IMR-90 (cell line): ENCODE data around the gene TTK. TPM values are rescaled to one million over a fixed set of nuclear protein-coding genes. Genes with fewer than 3 reads are reported as not detected.

ENCODE experiments used
- ATAC-seq: fragments of 200-7000 bp; cut with Tn5 transposase; 2 replicates; pipeline ENCODE4 v1.9.1; 2020; ENCODE audit warnings: low read depth, mild to moderate bottlenecking, moderate library complexity
- BruUV-seq: library from RNA; stranded (reverse); fragments of 400-500 nt; replicated peaks from 2 replicates; lab custom pipeline; 2021; lab: Mats Ljungman, UMichigan
- CTCF ChIA-PET: fragments of 300-600 bp; formaldehyde crosslinking; extraction: SDS; loops from one replicate; lab custom pipeline; 2021; ENCODE audit warnings: antibody characterized with exemption; lab: Yijun Ruan, JAX
- POLR2A ChIA-PET: fragments of 300-600 bp; sonication (Branson Sonifier 250); formaldehyde crosslinking; loops from one replicate; lab custom pipeline; 2022; ENCODE audit warnings: antibody characterized with exemption; ENCODE audit not compliant: unreplicated experiment; lab: Charles Lee
- DNase-seq: peaks from one replicate; pipeline ENCODE4 v3.0.0; 2013
- H2AFZ ChIP-seq: replicated peaks from 2 replicates; pipeline ENCODE3; 2013; ENCODE audit warnings: low read length, mild to moderate bottlenecking; ENCODE audit not compliant: poor library complexity
- H2AK5ac ChIP-seq: 2 replicates; pipeline ENCODE4 v1.6.1; 2013; ENCODE audit warnings: low read depth, low read length, inconsistent platforms
- H2AK9ac ChIP-seq: replicated peaks from 2 replicates; pipeline ENCODE3; 2013; ENCODE audit warnings: mild to moderate bottlenecking, low read depth, low read length, moderate library complexity; ENCODE audit not compliant: poor library complexity
- H2BK120ac ChIP-seq: 2 replicates; pipeline ENCODE4 v1.6.1; 2013; ENCODE audit warnings: low read depth, low read length, inconsistent platforms
- H2BK15ac ChIP-seq: 3 replicates; pipeline ENCODE4 v1.6.1; 2013; ENCODE audit warnings: low read depth, low read length, inconsistent platforms
- H2BK20ac ChIP-seq: 2 replicates; pipeline ENCODE4 v1.6.1; 2013; ENCODE audit warnings: low read depth, mild to moderate bottlenecking, inconsistent platforms, low read length, moderate library complexity
- H2BK5ac ChIP-seq: 2 replicates; pipeline ENCODE4 v1.6.1; 2013; ENCODE audit warnings: mild to moderate bottlenecking, low read depth, low read length, inconsistent platforms; ENCODE audit not compliant: poor library complexity, severe bottlenecking
- H3K14ac ChIP-seq: replicated peaks from 2 replicates; pipeline ENCODE4 v1.6.1; 2013; ENCODE audit warnings: low read depth, low read length, inconsistent platforms
- H3K18ac ChIP-seq: 2 replicates; pipeline ENCODE4 v1.6.1; 2013; ENCODE audit warnings: low read depth, low read length, control low read depth
- H3K23ac ChIP-seq: 2 replicates; pipeline ENCODE4 v1.6.1; 2013; ENCODE audit warnings: low read depth, low read length, inconsistent platforms
- H3K27ac ChIP-seq: 2 replicates; pipeline ENCODE4 v1.5.1; 2013; ENCODE audit warnings: mild to moderate bottlenecking, control low read depth, low read length; ENCODE audit not compliant: insufficient read depth
- H3K27me3 ChIP-seq: 2 replicates; pipeline ENCODE4 v1.6.1; 2013; ENCODE audit warnings: low read length; ENCODE audit not compliant: control insufficient read depth, insufficient read depth
- H3K36me3 ChIP-seq: 2 replicates; pipeline ENCODE4 v1.6.1; 2013; ENCODE audit warnings: low read length, mixed read lengths; ENCODE audit not compliant: control insufficient read depth, insufficient read depth
- H3K4ac ChIP-seq: 2 replicates; pipeline ENCODE4 v1.6.1; 2013; ENCODE audit warnings: low read depth, low read length, inconsistent platforms
- H3K4me1 ChIP-seq: 2 replicates; pipeline ENCODE4 v1.6.1; 2013; ENCODE audit warnings: low read length, mixed read lengths; ENCODE audit not compliant: control insufficient read depth, insufficient read depth
- H3K4me2 ChIP-seq: 2 replicates; pipeline ENCODE4 v1.6.1; 2013; ENCODE audit warnings: low read depth, mild to moderate bottlenecking, control low read depth, low read length, moderate library complexity
- H3K4me3 ChIP-seq: 2 replicates; pipeline ENCODE4 v1.5.1; 2013; ENCODE audit warnings: low read depth, mild to moderate bottlenecking, control low read depth, low read length, moderate library complexity; ENCODE audit not compliant: insufficient read depth
- H3K56ac ChIP-seq: 2 replicates; pipeline ENCODE4 v1.6.1; 2013; ENCODE audit warnings: low read length, inconsistent platforms; ENCODE audit not compliant: insufficient read depth; ENCODE audit errors: extremely low read depth
- H3K79me1 ChIP-seq, 2 experiments: 2 replicates each; pipeline ENCODE4 v1.6.1; 2013; ENCODE audit warnings: low read length in 2 of 2, inconsistent platforms in 1 of 2, low read depth in 1 of 2
- H3K9ac ChIP-seq: 2 replicates; pipeline ENCODE4 v1.6.1; 2013; ENCODE audit warnings: low read depth, low read length, control low read depth
- H3K9me1 ChIP-seq: 2 replicates; pipeline ENCODE4 v1.6.1; 2013; ENCODE audit warnings: low read length, inconsistent platforms; ENCODE audit not compliant: insufficient read depth
- H3K9me3 ChIP-seq: 2 replicates; pipeline ENCODE4 v1.6.1; 2013; ENCODE audit warnings: low read length; ENCODE audit not compliant: control insufficient read depth, insufficient read depth
- H4K20me1 ChIP-seq: 2 replicates; pipeline ENCODE4 v1.6.1; 2013; ENCODE audit warnings: low read length, inconsistent platforms; ENCODE audit not compliant: insufficient read depth
- H4K5ac ChIP-seq: 2 replicates; pipeline ENCODE4 v1.6.1; 2013; ENCODE audit warnings: mild to moderate bottlenecking, low read depth, low read length, control low read depth
- H4K8ac ChIP-seq, 2 experiments: 2 replicates each; pipeline ENCODE4 v1.6.1; 2013; ENCODE audit warnings: low read depth in 2 of 2, low read length in 2 of 2, control low read depth in 1 of 2, inconsistent platforms in 1 of 2
- H4K91ac ChIP-seq: 2 replicates; pipeline ENCODE4 v1.6.1; 2013; ENCODE audit warnings: low read depth, low read length, inconsistent platforms; ENCODE audit not compliant: insufficient read depth
- RCOR1 ChIP-seq: IDR thresholded peaks from 2 replicates; pipeline ENCODE4 v1.6.1; 2012; ENCODE audit warnings: mild to moderate bottlenecking, low read length, improper control_type of control experiment; ENCODE audit not compliant: insufficient replicate concordance
- WGBS, 2 experiments: methylation state at CpG; one replicate each; pipeline versions ENCODE4 v1.1.5 to v1.1.7; 2013; ENCODE audit warnings: missing lambda C conversion rate in 2 of 2; ENCODE audit not compliant: insufficient read length in 1 of 2; ENCODE audit errors: extremely low coverage in 2 of 2; 5-methylcytosine and 5-hydroxymethylcytosine counted together
- dilution Hi-C: fragments of 300-500 bp; cut with HindIII; formaldehyde crosslinking; loops from one replicate; pipeline ENCODE4 v1.14.3; 2018; ENCODE audit warnings: low sequenced_read_pairs; ENCODE audit not compliant: unreplicated experiment
- in situ Hi-C: fragments of 300-500 bp; cut with MboI; formaldehyde crosslinking; loops from 3 replicates; pipeline ENCODE4 v1.14.3; 2019; ENCODE audit warnings: low sequenced_read_pairs, inconsistent platforms, mixed read lengths
- intact Hi-C: fragments of 100-400 bp; cut with micrococcal nuclease; formaldehyde crosslinking; loops from 2 replicates; pipeline ENCODE4 v1.10.0; 2022
- polyA plus RNA-seq, 3 experiments: library from polyadenylated mRNA; depleted of rRNA; stranded (reverse); fragments of >200 nt; gene quantifications; 2 replicates each; pipeline ENCODE4 v1.2.3, GENCODE V29; 2012; ENCODE audit warnings: low replicate concordance in 1 of 3
- total RNA-seq: library from RNA; depleted of rRNA; stranded (reverse); fragments of >200 nt; gene quantifications from 2 replicates; pipeline ENCODE4 v1.2.3, GENCODE V29; 2012

Gene TTK
- total and polyA plus RNA-seq, 2 of the 4 experiments (the other 2 are of a cell fraction), result 7.5 to 21.5 TPM

DNA sequence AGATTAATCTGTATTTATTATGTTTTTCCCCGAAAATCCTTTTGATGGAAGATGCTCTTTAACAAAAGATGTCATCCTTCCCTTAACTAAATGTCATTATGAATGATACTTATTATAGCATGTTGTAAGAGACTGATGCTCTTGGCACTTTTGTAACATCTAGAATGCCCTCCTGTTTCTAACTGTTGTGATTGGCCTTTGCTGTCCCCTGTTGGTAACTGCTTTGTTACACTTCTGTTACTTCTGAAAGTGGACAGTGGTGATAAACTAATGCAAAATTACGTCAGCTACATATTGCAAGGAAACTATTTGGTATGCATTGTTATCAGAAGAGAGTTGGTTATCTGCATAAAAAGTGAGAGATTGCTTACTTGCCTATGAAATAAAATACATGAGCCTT lies 5.8 kb downstream of the TTK start:
- POLR2A ChIA-PET, result no interaction called here

More for the DNA sequence above, 5.8 kb downstream of the TTK start:
- intact Hi-C loops, result no loop called here
- H3K4me2 ChIP-seq, result no peak overlapping the region
- ATAC-seq (no peak), DNase-seq (no peak)
- no CpG with 5 or more reads among the region's 2 CpGs for WGBS, 2 experiments
- H4K20me1 ChIP-seq, result no peaks in the 10 kb centered on the region
- H4K8ac ChIP-seq, result no peak overlapping the region
- H3K9me3 ChIP-seq, result no peaks in the 10 kb centered on the region
- H3K79me1 ChIP-seq, result peaks cover 3 to 13% of the 10 kb centered on the region in 2 experiments; a peak in 3 of 4 replicates
- H3K27me3 ChIP-seq, result no peaks in the 10 kb centered on the region
- H3K36me3 ChIP-seq, result 0 out of 2 replicates have a peak, but pooled peaks cover 1% of the 10 kb centered on the region
- no peak overlapping the region for H3K18ac ChIP-seq
- CTCF ChIA-PET, result no interaction called here
- H4K5ac ChIP-seq, result no peak overlapping the region
- no peaks in the 10 kb centered on the region for H3K4me1 ChIP-seq
- no peak overlapping the region for H2BK5ac ChIP-seq
- no peak overlapping the region for H2AK9ac ChIP-seq
- H2AK5ac ChIP-seq, result no peak overlapping the region
- BruUV-seq, result no TSS peak
- dilution Hi-C loops, result no loop called here
- in situ Hi-C loops, result no loop called here
- H3K4ac ChIP-seq, result no peak overlapping the region
- H3K23ac ChIP-seq, result no peak overlapping the region
- no peak overlapping the region for H4K91ac ChIP-seq
- H2BK15ac ChIP-seq, result no peak overlapping the region
- H3K9ac ChIP-seq, result no peak overlapping the region
- no peak overlapping the region for H2BK120ac ChIP-seq
- no peak overlapping the region for H3K27ac ChIP-seq
- H3K9me1 ChIP-seq, result no peaks in the 10 kb centered on the region
- no peak for TF ChIP-seq RCOR1
- H3K14ac ChIP-seq, result no peak overlapping the region
- H2BK20ac ChIP-seq, result no peak overlapping the region
- no peak overlapping the region for H3K4me3 ChIP-seq
- H2AFZ ChIP-seq, result no peak overlapping the region
- no peak overlapping the region for H3K56ac ChIP-seq
